Measurements from ENCODE around the gene ITGB3BP.
"Not testable (repeated sequence)": the region's sequence is repeated elsewhere in the genome, so short reads cannot be mapped to it uniquely, and the experiment has no call there.

Gene ITGB3BP

DNA sequence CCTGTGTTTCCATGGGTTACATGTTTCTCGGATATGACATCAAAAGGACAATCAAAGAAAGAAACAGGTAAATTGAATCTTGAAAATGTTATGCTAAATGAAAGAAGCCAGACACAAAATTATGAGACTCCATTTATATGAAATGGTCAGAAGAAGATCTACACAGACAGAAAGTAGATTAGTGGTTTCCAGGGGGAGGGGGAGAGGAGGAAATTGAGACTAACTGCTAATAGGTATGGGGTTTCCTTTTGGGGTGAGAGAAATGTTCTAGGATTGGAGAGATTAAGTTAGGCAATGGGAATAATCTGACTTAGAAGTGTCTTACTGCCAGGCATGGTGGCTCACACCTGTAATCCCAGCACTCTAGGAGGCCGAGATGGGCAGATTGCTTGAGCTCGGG, 21.8 kb downstream of the ITGB3BP start:
- no peak for DNase-seq

DNA sequence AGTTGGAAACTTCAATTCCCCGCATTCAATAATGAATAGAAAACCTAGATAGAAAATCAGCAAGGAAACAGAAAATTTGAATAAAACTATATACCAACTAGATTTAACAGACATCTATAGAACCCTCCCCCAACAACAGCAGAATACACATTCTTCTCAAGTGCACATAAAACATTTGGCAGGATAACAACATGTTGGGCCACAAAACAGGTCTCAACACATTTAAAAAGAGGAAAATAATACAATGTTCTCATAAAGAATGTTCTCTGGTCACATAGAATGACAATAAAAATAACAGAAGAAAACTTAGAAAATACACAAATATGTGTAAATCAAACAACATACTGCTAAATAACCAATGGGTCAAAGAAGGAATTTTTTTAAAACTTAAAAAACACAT, 24.9 kb downstream of the ITGB3BP start:
- DNase-seq: no peak

DNA sequence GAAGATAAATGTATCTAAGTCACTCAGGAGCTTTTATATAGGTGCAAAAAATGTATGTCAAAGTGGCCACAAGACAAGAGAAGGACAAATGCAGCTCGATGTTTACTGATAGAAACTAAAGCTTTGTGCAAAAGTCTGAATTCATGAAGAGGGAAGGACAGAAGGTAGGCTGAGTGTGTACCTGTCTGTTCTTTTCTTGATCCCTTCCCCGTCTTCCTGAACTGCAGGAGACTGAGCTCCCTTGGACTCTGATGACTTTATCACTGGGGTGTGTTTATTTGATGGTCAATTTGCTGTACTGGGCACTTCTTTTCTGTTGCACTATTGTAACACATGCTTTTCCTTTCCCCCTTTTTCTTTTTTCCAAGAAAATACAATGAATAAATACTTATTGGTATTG, 25.4 kb downstream of the ITGB3BP start:
- DNase-seq: no peak

DNA sequence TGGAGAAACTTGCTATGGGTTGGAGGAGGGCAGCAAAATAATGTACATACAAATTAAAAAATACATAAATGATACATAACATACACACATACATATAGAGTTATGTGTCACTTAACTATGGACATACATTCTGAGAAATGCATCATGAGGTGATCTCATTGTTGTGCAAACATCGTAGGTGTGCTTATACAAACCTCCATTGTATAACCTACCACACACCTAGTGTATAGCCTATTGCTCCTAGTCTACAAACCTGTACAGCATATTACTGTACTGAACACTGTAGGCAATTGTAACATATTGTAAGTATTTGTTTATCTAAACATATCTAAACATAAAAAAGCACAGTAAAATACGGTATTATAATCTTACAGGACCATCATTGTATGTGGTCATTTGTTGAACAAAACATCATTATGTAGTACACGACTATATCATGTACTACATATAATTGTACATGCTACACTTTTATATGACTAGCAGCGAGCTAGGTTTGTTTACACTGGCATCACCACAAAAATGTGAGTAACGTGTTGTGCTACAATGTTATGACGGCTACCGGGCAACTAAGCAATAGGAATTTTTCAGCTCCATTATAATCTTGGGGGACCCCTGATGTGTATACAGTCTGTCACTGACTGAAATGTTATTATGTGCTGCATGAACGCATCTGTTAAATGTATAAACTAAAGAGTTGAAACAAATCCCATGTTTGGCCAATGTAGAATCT, 35.5 kb downstream of the ITGB3BP start:
- no peak for DNase-seq

DNA sequence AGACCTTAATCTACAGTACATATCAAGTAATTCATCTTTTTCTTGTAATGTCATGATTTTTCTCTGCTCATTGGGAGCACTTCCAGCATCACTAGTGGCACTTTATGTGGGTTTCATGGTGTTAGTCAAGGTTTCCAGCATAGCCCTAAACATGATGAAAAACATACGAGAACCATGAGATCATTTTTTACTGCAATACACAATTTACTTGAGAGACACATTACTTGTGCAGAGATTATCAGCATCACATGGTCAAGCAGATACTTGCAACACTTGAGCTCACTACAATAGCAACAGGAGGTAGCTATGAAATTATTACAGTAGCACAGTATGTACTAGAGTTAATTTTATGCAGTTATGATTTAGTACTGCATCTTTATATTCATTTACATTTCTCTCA, 36.4 kb downstream of the ITGB3BP start:
- no peak for DNase-seq

DNA sequence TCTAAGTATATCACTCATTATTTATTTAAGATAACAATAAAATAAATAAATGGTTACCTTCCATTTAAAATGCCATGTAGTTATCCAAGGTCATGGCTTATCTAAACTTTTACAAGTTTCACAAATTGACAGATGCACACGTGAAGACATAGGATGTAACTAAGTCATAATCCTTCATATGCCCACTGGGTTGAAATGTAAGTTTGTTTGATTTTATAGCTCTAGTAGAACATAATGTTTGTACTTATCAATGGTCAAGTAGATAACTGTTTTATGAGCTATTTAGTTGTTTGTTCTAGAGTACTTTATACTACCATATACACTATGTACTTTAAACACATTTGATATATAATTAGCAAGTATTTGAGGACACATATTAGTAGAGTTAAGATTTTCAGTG, 43.0 kb downstream of the ITGB3BP start:
- DNase-seq: no peak

DNA sequence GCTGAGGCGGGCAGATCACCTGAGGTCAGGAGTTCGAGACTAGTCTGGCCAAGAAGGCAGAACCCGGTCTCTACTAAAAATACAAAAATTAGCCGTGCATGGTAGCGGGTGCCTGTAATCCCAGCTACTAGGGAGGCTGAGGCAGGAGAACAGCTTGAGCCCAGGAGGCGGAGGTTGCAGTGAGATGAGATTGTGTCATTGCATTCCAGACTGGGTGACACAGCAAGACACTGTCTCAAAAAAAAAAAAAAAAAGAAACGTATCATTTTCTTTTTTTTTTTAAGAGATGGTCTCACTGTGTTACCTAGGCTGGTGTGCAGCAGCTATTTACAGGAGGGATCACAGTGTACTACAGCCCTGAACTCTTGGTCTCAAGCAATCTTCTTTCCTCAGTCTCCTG, 47.3 kb downstream of the ITGB3BP start:
- DNase-seq: no peak

DNA sequence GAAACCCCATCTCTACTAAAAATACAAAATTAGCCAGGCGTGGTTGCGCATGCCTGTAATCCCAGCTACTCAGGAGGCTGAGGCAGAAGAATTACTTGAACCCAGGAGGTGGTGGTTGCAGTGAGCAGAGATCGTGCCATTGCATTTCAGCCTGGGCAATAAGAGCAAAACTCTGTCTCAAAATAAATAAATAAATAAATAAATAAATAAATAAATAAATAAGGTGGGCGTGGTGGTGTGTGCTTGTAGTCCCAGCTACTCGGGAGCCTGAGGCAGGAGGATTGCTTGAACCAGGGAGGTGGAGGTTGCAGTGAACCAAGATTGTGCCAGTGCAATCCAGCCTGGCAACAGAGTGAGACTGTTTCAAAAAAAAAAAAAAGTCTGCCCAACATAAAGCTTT, 54.3 kb downstream of the ITGB3BP start:
- not testable (repeated sequence) for DNase-seq

DNA sequence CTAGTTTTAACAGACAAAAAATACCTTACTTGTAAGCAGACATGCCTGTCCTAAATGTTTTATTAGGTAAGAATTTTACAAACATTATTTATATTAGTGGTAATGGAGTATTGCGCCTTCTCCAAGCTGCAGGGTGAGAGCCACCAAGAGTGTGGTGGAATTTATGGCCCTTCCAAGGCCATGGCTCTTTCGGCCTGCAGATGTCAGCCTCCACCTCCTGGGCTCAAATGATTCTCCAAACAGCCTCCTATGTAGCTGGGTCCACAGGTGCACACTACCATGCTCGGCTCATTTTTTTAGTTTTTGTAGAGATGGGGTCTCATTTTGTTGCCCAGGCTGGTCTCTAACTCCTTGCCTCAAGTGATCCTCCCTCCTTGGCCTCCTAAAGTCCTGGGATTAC, 56.3 kb downstream of the ITGB3BP start:
- no peak for DNase-seq

DNA sequence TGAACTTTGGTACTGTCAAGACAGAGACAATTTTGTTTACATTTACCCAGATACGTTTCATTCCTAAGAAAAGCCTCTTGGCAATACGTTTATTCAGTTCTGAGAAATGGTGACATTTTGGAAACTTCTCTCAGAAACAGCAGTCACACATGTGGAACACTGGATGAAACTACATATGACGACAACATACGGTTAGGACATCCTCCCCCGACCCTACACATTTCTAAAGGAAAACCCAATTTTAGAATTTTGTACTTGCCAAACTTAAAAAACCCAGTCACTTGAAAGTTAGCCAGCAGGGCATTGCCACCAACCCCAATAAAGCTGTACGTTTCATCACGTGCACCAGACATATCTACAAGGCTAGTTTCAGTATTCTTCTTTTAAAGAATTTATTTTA, 56.8 kb downstream of the ITGB3BP start:
- no peak for DNase-seq

DNA sequence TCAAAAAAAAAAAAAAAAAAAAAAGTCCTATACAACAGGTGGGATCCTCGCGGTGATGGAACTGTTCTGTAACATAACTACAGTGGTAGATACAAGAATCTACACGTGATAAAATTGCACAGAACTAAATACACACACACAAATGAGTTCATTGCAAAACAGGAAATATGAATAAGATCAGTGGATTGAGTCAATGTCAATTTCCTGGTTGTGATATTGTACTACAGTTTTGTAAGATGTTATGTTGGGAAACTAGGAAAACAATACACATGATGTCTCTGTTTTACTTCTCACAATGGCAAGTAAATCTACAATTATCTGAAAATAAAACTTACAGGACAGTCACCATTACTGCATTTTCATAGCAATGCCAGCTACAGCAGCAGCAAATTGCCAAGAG, 59.8 kb downstream of the ITGB3BP start:
- no peak for DNase-seq

DNA sequence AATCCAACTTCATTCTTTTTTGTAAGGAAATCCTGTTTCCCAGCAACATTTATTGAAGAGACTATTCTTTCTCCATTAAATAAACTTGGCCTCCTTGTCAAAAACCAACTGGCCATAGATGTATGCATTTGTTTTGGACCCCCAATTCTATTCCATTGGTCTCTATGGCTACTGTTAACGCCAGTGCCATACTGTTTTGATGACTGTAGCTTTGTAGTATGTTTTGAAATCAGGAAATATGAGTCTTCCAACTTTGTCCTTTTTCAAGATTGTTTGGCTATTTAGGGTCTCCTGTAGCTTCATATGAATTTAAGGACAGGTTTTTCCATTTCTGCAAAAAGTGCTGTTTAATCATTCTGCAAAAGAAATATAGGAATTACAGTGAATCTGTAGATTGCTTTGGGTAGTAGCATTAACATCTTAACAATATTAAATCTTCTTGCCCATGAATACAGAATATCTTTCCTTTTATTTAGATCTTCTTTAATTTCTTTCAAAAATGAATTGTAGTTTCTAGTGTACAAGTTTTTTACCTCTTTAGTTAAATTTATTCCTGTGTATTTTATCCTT, 61.3 kb downstream of the ITGB3BP start:
- no peak for DNase-seq

DNA sequence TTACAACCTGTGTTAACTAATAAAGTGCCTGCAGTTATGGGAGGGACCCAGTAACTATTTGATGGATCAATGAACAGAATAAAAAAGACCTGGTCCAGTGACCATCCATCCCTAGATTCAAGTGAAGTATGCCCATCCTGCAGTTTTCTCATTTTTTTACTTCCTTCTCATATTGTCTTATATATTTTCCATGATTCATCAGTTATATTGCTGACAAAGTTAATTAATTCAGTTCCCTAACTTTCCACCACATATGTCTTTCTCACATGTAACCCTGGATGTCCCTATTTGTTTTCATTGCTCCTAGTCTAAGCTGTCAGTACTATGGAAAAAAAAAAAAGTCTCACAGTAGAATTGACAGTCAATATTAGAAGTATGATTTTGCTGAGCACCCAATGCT, 64.3 kb downstream of the ITGB3BP start:
- no peak for DNase-seq

DNA sequence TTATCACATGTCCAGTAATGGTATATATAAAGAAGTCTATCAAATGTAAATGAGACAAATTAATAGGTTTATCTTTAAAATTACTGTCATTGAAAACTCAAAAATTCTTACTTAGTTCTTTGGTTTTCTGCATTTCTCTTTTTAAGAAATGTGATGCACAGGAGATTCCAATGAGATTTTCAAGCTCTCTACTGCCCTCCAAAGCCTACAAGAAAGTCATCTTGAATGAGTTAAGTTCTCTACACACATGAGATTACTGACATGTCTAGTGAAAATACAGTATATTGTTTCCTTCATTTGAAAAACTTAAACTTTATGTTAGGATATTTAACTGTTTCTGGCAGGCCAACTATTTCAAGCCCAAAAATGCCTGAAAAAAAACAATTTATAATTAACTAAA, 68.8 kb downstream of the ITGB3BP start:
- DNase-seq: no peak

DNA sequence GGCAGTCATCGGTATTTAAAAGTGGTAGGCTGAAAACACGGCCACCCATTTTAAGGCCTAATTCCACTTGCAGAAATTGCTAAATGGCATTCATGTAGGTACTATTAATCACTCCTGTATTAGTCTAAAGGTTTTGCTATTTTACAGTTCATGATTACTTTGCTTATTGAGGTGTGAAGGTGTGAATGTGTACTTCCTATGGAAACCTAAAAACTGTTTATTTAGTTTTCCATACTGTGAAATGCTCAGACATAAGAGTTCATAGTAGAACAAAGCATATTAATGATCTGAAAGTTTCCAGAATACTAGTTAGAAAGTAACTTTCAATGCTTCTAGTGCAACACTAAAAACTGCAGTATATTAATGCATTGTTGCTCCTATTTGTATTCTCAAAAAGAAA, 69.8 kb downstream of the ITGB3BP start:
- no peak for DNase-seq

DNA sequence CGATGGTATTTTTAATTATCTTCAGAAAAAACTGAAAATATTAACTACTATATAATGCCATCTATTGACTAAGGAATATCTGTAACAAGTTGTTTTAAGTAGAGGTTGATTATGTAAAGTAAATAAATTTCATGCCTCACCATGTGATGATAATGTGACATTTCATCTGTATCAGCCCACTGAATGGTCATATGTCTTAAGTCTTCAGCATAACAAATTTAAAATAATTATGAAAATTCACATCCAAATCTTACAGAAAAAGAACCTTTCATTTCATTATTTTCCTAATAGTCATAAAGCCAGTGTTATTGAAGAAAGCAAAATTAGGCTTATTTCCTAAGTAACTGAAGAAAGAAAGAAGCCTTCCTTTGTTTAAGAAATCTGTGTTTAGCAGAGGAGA, 72.6 kb downstream of the ITGB3BP start:
- no peak for DNase-seq

DNA sequence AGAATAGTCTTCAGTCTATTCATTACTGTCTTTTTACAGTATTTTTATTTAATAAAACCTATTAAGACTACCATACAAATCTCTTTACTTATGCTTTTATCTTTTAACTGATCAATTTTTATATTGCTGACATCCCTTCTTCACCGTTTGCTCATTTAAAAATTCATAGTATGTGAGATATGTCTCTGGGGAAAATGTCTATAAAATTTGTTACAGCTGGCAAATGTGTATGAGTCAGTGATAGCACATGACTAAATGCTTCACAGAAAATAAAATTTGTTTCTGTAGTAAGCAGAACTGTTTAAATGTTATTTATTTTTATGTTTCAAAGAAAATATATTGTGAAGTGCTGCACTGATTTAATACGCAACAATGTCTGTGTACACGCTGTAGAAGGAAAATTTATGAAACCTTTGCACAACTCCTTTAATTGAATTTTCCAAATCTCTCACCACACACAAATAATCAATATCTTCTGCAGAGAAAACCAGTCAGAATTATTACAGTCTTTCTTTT, 74.2 kb downstream of the ITGB3BP start:
- no peak for DNase-seq

DNA sequence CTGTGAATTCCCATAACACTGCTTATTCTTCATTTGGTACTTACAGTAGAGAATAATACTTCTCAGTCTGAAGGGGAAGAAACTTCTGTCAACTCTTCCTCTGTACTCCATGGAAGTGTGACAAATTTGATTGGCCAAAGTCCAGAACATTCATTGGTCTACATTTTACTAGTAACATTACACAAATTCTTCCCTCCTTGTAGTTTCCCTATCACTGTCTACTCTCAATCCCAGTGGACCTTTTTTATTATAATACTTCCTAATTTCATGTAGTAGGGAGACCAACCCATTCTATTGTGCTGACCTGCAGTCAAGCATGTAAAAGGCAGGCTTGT, 80.9 kb downstream of the ITGB3BP start:
- no peak for DNase-seq

DNA sequence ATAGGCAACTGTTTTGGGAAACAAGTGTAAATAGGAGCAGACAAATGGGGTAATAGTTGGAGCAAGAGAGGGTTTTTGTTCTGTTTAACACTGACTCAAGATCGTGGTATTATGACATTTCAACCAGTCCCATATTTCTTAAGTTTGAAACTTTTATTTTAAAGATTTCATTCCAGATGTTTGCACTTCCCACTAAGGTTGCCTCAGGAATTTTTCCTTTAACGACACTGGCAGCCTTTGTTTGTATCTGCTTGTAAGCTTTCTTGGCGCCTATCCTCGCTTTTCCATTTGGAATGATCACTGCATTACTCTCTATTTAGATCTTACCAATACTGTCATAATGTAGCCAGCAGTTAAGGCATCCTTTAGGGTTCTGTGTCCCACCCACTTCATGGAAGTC, 87.9 kb downstream of the ITGB3BP start:
- DNase-seq: no peak

DNA sequence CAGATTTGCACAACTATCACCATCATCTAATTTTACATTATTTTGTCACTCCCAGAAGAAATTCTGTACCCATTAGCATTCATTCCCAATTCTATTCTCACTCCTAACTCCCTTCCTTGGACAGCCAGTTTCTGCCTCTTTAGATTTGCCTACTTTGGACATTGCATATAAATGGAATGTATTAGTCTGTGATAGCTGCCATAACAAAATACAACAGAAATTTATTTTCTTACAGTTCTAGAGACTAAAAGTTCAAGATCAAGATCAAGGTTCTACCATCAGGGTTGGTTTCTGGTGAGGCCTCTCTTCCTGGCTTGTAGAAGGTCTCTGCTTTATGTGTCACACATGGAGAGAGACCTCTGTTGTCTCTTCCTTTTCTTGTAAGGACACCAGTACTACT, 93.7 kb downstream of the ITGB3BP start:
- no peak for DNase-seq

DNA sequence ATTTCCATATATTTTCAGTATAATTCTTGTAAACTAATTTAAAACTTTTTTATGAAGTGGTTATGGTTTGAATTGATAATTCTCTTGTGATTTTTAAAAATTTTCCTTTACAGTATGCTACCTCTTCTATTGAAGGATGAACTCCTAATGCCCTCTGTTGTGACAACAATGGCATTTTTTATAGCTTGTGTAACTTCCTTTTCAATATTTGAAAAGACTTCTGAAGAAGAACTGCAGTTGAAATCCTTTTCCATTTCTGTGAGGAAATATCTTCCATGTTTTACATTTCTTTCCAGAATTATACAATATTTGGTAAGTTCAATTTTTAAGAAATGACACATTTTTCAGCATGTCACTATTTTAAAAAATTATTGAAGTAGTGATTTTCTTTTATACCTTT, 94.2 kb downstream of the ITGB3BP start:
- DNase-seq: no peak

DNA sequence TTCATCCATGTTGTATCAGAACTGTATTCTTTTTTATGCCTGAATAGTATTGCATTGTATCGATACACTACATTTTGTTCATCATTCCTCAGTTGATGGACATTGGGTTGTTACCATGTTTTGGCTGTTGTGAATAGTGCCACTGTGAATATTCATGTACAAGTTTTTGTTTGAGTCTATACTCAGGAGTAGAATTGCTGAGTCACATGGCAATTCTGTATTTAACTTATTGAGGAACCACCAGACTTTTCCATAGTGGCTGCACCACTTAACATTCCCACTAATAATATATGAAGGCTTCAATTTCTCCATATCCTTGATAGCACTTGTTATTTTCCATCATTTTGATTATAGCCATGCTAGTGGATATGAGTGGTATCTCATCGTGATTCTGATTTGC, 99.4 kb downstream of the ITGB3BP start:
- DNase-seq: no peak

DNA sequence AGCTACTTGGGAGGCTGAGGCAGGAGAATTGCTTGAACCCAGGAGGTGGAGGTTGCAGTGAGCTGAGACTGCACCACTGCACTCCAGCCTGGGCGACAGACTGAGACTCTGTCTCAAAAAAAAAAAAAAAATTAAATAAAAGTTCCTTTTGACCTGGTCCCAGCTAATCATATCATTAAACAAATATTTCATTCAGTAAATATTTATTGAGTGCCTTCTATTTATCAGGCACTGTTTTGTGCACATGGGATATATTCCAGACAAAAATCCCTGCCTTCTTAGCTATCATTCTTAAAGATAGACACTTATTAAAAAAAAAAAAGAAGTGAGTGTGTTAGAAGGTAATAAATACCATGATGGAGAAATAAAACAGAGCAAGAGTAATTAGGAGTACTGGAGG, 102.3 kb downstream of the ITGB3BP start:
- DNase-seq: not testable (repeated sequence)

DNA sequence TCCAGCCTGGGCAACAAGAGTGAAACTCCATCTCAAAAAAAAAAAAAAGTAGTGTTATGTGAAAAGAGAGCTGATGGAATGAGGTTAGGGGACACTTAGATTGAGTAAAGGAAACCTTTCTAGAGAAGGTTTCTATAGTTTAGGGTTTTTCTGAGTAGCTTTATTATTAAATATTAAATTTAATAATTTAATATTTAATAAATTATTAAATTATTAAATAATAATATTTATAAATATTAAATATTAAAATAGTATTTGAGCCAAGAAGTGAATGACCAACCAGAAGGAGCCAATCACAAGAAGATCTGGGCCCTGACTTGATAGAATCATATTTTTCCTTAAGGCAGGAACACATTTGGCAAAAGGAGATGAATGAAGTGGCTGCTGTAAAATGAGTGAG, 104.9 kb downstream of the ITGB3BP start:
- DNase-seq: no peak

DNA sequence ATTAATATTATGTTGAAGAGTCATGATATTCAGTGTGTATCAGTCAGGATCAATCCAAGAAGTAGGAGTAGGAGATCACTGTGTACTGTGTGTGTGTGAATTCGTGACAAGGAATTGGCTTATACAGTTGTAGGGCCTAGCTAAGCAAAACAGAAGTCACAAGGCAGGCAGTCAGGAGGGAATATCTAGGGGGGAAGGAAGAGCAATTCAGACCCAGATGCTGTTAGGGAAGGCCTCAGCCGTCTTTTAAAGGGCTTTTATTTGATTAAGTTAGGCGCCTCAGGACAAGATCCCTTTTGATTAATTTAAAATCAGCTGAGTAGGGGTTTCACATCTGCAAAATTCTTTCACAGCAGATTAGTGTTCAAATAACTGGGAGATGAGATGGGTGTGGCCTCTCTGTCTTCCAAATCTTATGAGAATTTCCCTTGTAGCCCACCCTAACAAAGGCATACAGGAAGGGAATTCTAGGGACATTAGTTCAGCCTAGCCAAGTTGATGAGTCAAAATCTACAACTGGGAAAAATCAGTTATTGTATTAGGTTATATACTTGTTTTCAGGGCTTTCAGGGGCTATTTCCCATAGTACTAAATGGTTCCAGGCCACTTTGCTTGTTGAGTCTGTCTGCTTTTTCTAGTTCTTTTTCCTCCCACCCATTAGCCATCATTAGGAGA, 108.2 kb downstream of the ITGB3BP start:
- DNase-seq: no peak
